ENCODE data around the gene SRSF3. TPM values are rescaled to one million over a fixed set of nuclear protein-coding genes. Genes with fewer than 3 reads are reported as not detected.

The SRSF3 gene
- polyA plus RNA-seq: 100 to 1,000 TPM; 115 to 400 (median 219) TPM
- long read RNA-seq, donor 1, full-length matches to known transcripts: 581 of 702 reads
- long read RNA-seq, donor 1, partial matches to known transcripts: 93 of 702 reads
- long read RNA-seq, donor 1, other reads (novel, unspliced or antisense): 28 of 702 reads
- long read RNA-seq, donor 2, full-length matches to known transcripts: 167 of 182 reads
- long read RNA-seq, donor 2, partial matches to known transcripts: 15 of 182 reads
- long read RNA-seq, donor 2, other reads (novel, unspliced or antisense): 0 of 182 reads
- long read RNA-seq, donor 3, full-length matches to known transcripts: 268 of 302 reads
- long read RNA-seq, donor 3, partial matches to known transcripts: 29 of 302 reads
- long read RNA-seq, donor 3, other reads (novel, unspliced or antisense): 5 of 302 reads
- long read RNA-seq, donor 4, full-length matches to known transcripts: 6 of 6 reads
- long read RNA-seq, donor 4, partial matches to known transcripts: 0 of 6 reads
- long read RNA-seq, donor 4, other reads (novel, unspliced or antisense): 0 of 6 reads
- long read RNA-seq, donor 5, full-length matches to known transcripts: 83 of 102 reads
- long read RNA-seq, donor 5, partial matches to known transcripts: 19 of 102 reads
- long read RNA-seq, donor 5, other reads (novel, unspliced or antisense): 0 of 102 reads
- long read RNA-seq, donor 6, full-length matches to known transcripts: 182 of 208 reads
- long read RNA-seq, donor 6, partial matches to known transcripts: 20 of 208 reads
- long read RNA-seq, donor 6, other reads (novel, unspliced or antisense): 6 of 208 reads
- long read RNA-seq, donor 7, full-length matches to known transcripts: 399 of 442 reads
- long read RNA-seq, donor 7, partial matches to known transcripts: 29 of 442 reads
- long read RNA-seq, donor 7, other reads (novel, unspliced or antisense): 14 of 442 reads
- long read RNA-seq, donor 8, full-length matches to known transcripts: 26 of 26 reads
- long read RNA-seq, donor 8, partial matches to known transcripts: 0 of 26 reads
- long read RNA-seq, donor 8, other reads (novel, unspliced or antisense): 0 of 26 reads
- long read RNA-seq, donor 9, full-length matches to known transcripts: 74 of 74 reads
- long read RNA-seq, donor 9, partial matches to known transcripts: 0 of 74 reads
- long read RNA-seq, donor 9, other reads (novel, unspliced or antisense): 0 of 74 reads
- long read RNA-seq, donor 10, full-length matches to known transcripts: 355 of 449 reads
- long read RNA-seq, donor 10, partial matches to known transcripts: 78 of 449 reads
- long read RNA-seq, donor 10, other reads (novel, unspliced or antisense): 16 of 449 reads

DNA sequence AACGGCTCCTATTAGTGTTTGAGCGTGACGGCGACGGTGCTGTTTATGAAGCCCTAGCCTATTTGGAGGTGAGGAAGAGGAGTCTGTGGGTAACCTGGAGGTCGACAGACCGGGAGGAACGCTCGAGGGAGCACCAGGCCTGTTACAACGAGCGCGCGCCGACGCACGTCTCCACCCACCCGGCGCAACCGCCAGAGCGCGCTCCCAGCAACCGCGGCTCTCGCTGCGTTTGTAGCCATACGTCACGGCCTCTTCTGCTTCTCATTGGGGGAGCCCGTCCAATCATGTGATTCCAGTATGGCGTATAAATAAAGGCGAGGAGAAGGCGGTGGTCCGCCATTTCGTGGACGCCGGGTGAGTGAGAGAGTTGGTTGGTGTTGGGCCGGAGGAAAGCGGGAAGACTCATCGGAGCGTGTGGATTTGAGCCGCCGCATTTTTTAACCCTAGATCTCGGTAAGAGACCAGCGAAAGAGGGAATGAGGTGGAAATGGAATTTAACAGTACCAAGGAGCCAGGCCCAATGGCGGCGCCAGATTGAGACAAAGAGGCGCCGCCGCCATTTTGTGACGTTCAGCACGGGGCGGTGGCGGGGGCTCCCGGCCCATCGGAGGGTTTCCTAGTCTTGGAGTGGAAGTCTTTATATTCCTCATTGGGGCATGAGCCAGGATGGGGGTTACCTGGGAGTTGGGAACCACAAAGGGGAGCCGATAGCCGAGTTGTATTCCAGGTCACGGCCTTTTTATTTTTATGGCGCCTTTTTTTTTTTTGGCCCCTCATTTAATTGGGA is at the start of gene SRSF3:
Gene SRSF3 (plus strand): TSS at position 334 of the 787 bp plus-strand sequence. CDS start 2,401 bp downstream, outside the sequence.
- Histone ChIP-seq H3K27ac (ENCODE audit: low read depth in 1 of 3, low read length in 2 of 3) (peak within 1 kb of the TSS; percentile 97 to 99 (median 98)), H3K27me3 (ENCODE audit: control insufficient read depth in 3 of 3, insufficient read depth in 3 of 3, low read length in 3 of 3) (no peaks in the 10 kb centered on the region), H3K36me3 (ENCODE audit: control insufficient read depth in 3 of 3, insufficient read depth in 2 of 3, low read depth in 1 of 3, low read length in 3 of 3) (peaks cover 12 to 21% (median 17%) of the 10 kb centered on the region in 3 donors), H3K9me3 (ENCODE audit: control insufficient read depth in 2 of 2, insufficient read depth in 1 of 2, low read depth in 1 of 2, low read length in 1 of 2) (no peaks in the 10 kb centered on the region), H3K4me3 (ENCODE audit: low read depth in 1 of 3, low read length in 3 of 3) (peak within 1 kb of the TSS; percentile 74 to 98 (median 79)), H3K4me1 (ENCODE audit: control insufficient read depth in 3 of 3, insufficient read depth in 2 of 3, low read depth in 1 of 3, low read length in 2 of 3) (peaks cover 0 to 19% (median 10%) of the 10 kb centered on the region in 3 donors)
- DNase-seq (peak; percentile 98), FAIRE-seq (no peak)
- 0% methylated on average over 57 to 58 of the region's 58 CpGs for WGBS, 3 donors

GRCh38 chr6:36545767-36546307 is 48.3 kb upstream of the SRSF3 start:
- no peaks in the 10 kb centered on the region for H3K27me3 ChIP-seq (ENCODE audit: control insufficient read depth in 3 of 3, insufficient read depth in 3 of 3, low read length in 3 of 3)
- H3K4me1 ChIP-seq (ENCODE audit: control insufficient read depth in 3 of 3, insufficient read depth in 2 of 3, low read depth in 1 of 3, low read length in 2 of 3): peaks cover 5 to 21% (median 10%) of the 10 kb centered on the region in 3 donors
- no peaks in the 10 kb centered on the region for H3K9me3 ChIP-seq (ENCODE audit: control insufficient read depth in 2 of 2, insufficient read depth in 1 of 2, low read depth in 1 of 2, low read length in 1 of 2)
- DNase-seq (peak in 1 of 2 donors; percentile 39), FAIRE-seq (no peak)
- peaks cover 0 to 18% (median 0%) of the 10 kb centered on the region in 3 donors for H3K36me3 ChIP-seq (ENCODE audit: control insufficient read depth in 3 of 3, insufficient read depth in 2 of 3, low read depth in 1 of 3, low read length in 3 of 3)
- H3K27ac ChIP-seq (ENCODE audit: low read depth in 1 of 3, low read length in 2 of 3): peak overlapping the region; percentile 91 to 100 (median 99)
- H3K4me3 ChIP-seq (ENCODE audit: low read depth in 1 of 3, low read length in 3 of 3): peak overlapping the region; percentile 85 to 98 (median 92)
- WGBS, 3 donors: 3 to 29% (median 12%) methylated on average over 3 of the region's 3 CpGs

DNA sequence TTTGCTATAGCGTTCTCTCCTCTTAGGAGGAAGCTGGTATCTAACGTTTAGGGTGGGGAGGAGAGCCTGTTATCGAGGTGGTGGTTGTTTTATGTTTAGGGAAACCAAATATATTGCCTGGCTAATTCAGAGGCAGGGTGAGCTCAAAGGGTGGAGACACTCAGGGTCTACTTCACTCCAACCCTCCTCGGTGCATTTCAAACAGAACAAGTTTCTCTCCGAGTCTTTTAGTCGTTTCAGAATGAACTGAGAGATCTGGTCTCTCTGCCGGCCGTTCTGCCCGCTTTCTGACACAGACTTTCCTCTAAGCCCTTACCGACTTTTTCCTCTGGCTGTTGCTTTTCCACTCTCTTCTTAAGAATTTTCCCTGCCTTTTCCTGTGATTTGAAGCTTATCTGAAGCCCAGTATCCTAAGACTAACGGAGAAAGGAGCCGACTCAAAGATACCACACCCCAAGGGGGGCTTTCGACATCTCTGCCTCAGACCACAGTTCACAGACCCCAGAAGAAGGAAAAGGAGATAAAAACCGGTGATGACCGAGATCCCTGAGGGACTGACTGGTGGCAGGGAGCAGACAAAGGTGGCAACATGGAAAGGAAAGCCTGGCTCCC is 47.7 kb upstream of the SRSF3 start:
- Histone ChIP-seq H3K27me3 (ENCODE audit: control insufficient read depth in 3 of 3, insufficient read depth in 3 of 3, low read length in 3 of 3) (no peaks in the 10 kb centered on the region), H3K9me3 (ENCODE audit: control insufficient read depth in 2 of 2, insufficient read depth in 1 of 2, low read depth in 1 of 2, low read length in 1 of 2) (no peaks in the 10 kb centered on the region), H3K4me3 (ENCODE audit: low read depth in 1 of 3, low read length in 3 of 3) (peak overlapping the region; percentile 85 to 98 (median 92)), H3K4me1 (ENCODE audit: control insufficient read depth in 3 of 3, insufficient read depth in 2 of 3, low read depth in 1 of 3, low read length in 2 of 3) (peaks cover 5 to 21% (median 10%) of the 10 kb centered on the region in 3 donors), H3K27ac (ENCODE audit: low read depth in 1 of 3, low read length in 2 of 3) (peak overlapping the region; percentile 91 to 100 (median 99)), H3K36me3 (ENCODE audit: control insufficient read depth in 3 of 3, insufficient read depth in 2 of 3, low read depth in 1 of 3, low read length in 3 of 3) (peaks cover 0 to 14% (median 0%) of the 10 kb centered on the region in 3 donors)
- DNase-seq: peak; percentile 44 to 55
- FAIRE-seq: no peak
- WGBS, 3 donors: 0% methylated on average over 15 of the region's 15 CpGs

GRCh38 chr6:36546920-36547645 is 47.1 kb upstream of the SRSF3 start, which contains the start of gene STK38:
TSS of gene STK38 (minus strand) at chr6:36547479. CDS start at chr6:36540202, 7,277 bp downstream.
- FAIRE-seq (no peak), DNase-seq (peak; percentile 93 to 96)
- H3K27ac ChIP-seq (ENCODE audit: low read depth in 1 of 3, low read length in 2 of 3): peak within 1 kb of the TSS; percentile 91 to 100 (median 99)
- peaks cover 0 to 10% (median 0%) of the 10 kb centered on the region in 3 donors for H3K36me3 ChIP-seq (ENCODE audit: control insufficient read depth in 3 of 3, insufficient read depth in 2 of 3, low read depth in 1 of 3, low read length in 3 of 3)
- no peaks in the 10 kb centered on the region for H3K27me3 ChIP-seq (ENCODE audit: control insufficient read depth in 3 of 3, insufficient read depth in 3 of 3, low read length in 3 of 3)
- peaks cover 5 to 21% (median 10%) of the 10 kb centered on the region in 3 donors for H3K4me1 ChIP-seq (ENCODE audit: control insufficient read depth in 3 of 3, insufficient read depth in 2 of 3, low read depth in 1 of 3, low read length in 2 of 3)
- H3K9me3 ChIP-seq (ENCODE audit: control insufficient read depth in 2 of 2, insufficient read depth in 1 of 2, low read depth in 1 of 2, low read length in 1 of 2): no peaks in the 10 kb centered on the region
- 0% methylated on average over 34 to 51 of the region's 51 CpGs for WGBS, 3 donors
- peak within 1 kb of the TSS; percentile 85 to 98 (median 92) for H3K4me3 ChIP-seq (ENCODE audit: low read depth in 1 of 3, low read length in 3 of 3)

DNA sequence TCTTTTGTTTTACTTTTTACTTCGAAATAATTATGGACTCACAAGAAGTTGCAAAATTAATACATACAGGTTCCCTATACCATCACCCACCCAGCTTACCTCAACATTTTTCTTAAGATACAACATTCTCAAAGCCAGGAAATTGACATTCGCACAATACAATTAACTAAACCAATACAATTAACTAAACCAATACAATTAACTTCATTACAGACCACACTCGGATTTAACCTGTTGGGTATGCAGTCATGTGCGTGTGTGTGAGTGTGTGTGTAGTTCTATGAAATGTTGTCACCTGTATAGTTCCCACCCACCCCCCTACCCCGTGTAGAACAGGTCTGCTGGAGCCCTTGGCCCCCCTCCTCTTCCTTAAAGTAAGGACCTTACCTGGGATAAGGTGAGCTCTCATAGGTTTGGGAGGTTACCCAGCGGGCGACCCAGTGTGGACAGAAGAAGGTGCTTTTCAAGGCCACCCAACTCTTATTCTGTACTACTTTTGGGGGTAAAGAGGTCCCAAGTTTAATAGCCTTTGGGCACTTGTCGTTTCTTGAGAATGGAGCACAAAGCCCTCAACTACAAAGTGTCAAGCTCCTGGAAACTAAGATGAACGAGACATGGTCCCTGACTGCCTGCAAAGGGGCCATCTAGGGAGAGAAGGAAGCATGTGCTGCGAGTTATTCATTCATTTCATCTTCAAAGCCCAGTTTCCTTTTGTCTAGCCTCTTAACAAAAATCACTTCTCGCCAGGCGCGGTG is 46.3 kb upstream of the SRSF3 start:
- DNase-seq: peak in 1 of 2 donors; percentile 39
- WGBS, 3 donors: 53 to 59% (median 56%) methylated on average over 13 of the region's 13 CpGs
- Histone ChIP-seq H3K4me1 (ENCODE audit: control insufficient read depth in 3 of 3, insufficient read depth in 2 of 3, low read depth in 1 of 3, low read length in 2 of 3) (peaks cover 5 to 21% (median 10%) of the 10 kb centered on the region in 3 donors), H3K4me3 (ENCODE audit: low read depth in 1 of 3, low read length in 3 of 3) (no peak overlapping the region), H3K36me3 (ENCODE audit: control insufficient read depth in 3 of 3, insufficient read depth in 2 of 3, low read depth in 1 of 3, low read length in 3 of 3) (peaks cover 0 to 7% (median 0%) of the 10 kb centered on the region in 3 donors), H3K27me3 (ENCODE audit: control insufficient read depth in 3 of 3, insufficient read depth in 3 of 3, low read length in 3 of 3) (no peaks in the 10 kb centered on the region), H3K9me3 (ENCODE audit: control insufficient read depth in 2 of 2, insufficient read depth in 1 of 2, low read depth in 1 of 2, low read length in 1 of 2) (no peaks in the 10 kb centered on the region), H3K27ac (ENCODE audit: low read depth in 1 of 3, low read length in 2 of 3) (peak overlapping the region in 2 of 3 donors; percentile 99 to 100)
- no peak for FAIRE-seq

DNA sequence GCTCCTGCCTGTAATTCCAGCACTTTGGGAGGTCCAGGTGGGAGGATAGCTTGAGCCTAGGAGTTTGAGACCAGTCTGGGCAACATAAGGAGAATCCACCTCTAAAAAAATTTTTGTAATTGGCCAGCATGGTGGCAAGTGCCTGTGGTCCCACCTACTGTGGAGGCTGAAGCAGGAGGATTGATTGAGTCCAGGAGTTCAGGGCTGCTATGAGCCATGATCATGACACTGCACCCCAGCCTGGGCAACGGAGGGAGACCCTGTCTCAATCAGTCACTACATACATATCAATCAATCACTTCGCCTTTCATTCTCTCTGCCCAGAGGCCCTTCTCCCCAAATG is 45.8 kb upstream of the SRSF3 start:
- Histone ChIP-seq H3K4me3 (ENCODE audit: low read depth in 1 of 3, low read length in 3 of 3) (no peak overlapping the region), H3K36me3 (ENCODE audit: control insufficient read depth in 3 of 3, insufficient read depth in 2 of 3, low read depth in 1 of 3, low read length in 3 of 3) (peaks cover 0 to 7% (median 0%) of the 10 kb centered on the region in 3 donors), H3K9me3 (ENCODE audit: control insufficient read depth in 2 of 2, insufficient read depth in 1 of 2, low read depth in 1 of 2, low read length in 1 of 2) (no peaks in the 10 kb centered on the region), H3K27me3 (ENCODE audit: control insufficient read depth in 3 of 3, insufficient read depth in 3 of 3, low read length in 3 of 3) (no peaks in the 10 kb centered on the region), H3K27ac (ENCODE audit: low read depth in 1 of 3, low read length in 2 of 3) (peak overlapping the region in 1 of 3 donors; percentile 100), H3K4me1 (ENCODE audit: control insufficient read depth in 3 of 3, insufficient read depth in 2 of 3, low read depth in 1 of 3, low read length in 2 of 3) (peaks cover 5 to 21% (median 8%) of the 10 kb centered on the region in 3 donors)
- FAIRE-seq (no peak), DNase-seq (no peak)
- 79 to 100% (median 94%) methylated on average over 2 of the region's 2 CpGs for WGBS, 3 donors

Measured in small intestine (tissue), 16 donors.